Testis (tissue), 2 donors: ENCODE results near the gene HOXD1.

Source experiments
- CTCF ChIP-seq, 3 experiments: fragments of 450-650 bp in 2 of 3; fragments of 200-600 bp in 1 of 3; sonication (generic) in 1 of 3; IDR thresholded peaks; one replicate each; pipeline ENCODE4 v1.5.1; 2016 to 2019; ENCODE audit warnings: antibody characterized with exemption in 3 of 3, mild to moderate bottlenecking in 2 of 3, moderate library complexity in 1 of 3
- POLR2A ChIP-seq: fragments of 450-650 bp; IDR thresholded peaks from one replicate; pipeline ENCODE4 v1.6.1; 2017; ENCODE audit warnings: antibody characterized with exemption, mild to moderate bottlenecking, moderate library complexity

GRCh38 chr2:176184749-176185148 is 3.7 kb upstream of the HOXD1 start:
- TF ChIP-seq POLR2A = no peak
- no peak for TF ChIP-seq CTCF (IDR thresholded peaks at IDR 0.05)
